Thoracic aorta (tissue), 2 donors: ENCODE results near the gene EVPL. TPM values are rescaled to one million over a fixed set of nuclear protein-coding genes. Genes with fewer than 3 reads are reported as not detected.

Source experiments
- ATAC-seq: fragments of 150-250 bp; one replicate; pipeline ENCODE4 v1.8.0; 2017; ENCODE audit warnings: low read depth; ENCODE audit not compliant: insufficient number of reproducible peaks, low FRiP score
- DNase-seq: peaks from one replicate; pipeline ENCODE4 v3.0.0-alpha.2; 2020; ENCODE audit warnings: low spot score
- H3K27ac ChIP-seq, 2 donors: fragments of 200-600 bp; sonication (generic); 1 replicate in 1 of 2; 2 replicates in 1 of 2; pipeline ENCODE4 v1.5.1; 2016; ENCODE audit warnings: mild to moderate bottlenecking in 2 of 2, moderate library complexity in 2 of 2
- H3K27me3 ChIP-seq: fragments of 200-600 bp; sonication (generic); replicated peaks from 2 replicates; pipeline ENCODE4 v1.6.0; 2016; ENCODE audit warnings: mild to moderate bottlenecking; ENCODE audit not compliant: insufficient read depth
- H3K36me3 ChIP-seq: fragments of 200-600 bp; sonication (generic); one replicate; pipeline ENCODE4 v1.5.1; 2016
- H3K4me1 ChIP-seq, 2 donors: fragments of 200-600 bp; sonication (generic); 1 replicate in 1 of 2; 2 replicates in 1 of 2; pipeline versions ENCODE4 v1.5.1 to v1.6.0; 2016; ENCODE audit warnings: low read depth in 2 of 2, mild to moderate bottlenecking in 1 of 2; ENCODE audit not compliant: control insufficient read depth in 1 of 2
- H3K4me3 ChIP-seq: fragments of 200-600 bp; sonication (generic); 2 replicates; pipeline ENCODE4 v1.5.1; 2016; ENCODE audit warnings: mild to moderate bottlenecking
- H3K9me3 ChIP-seq: fragments of 200-600 bp; sonication (generic); 2 replicates; pipeline ENCODE4 v1.5.1; 2016
- total RNA-seq, 2 donors: library from RNA; depleted of rRNA; stranded (reverse); fragments of >200 nt; gene quantifications; one replicate each; pipeline versions ENCODE4 v1.1.0 to v1.2.3, GENCODE V29; 2016
- TF ChIP-seq, protein P1 (sequence below): fragments of 200-600 bp; sonication (generic); IDR thresholded peaks from one replicate; pipeline ENCODE4 v1.5.1; 2019; ENCODE audit warnings: antibody characterized with exemption

EVPL gene
- total RNA-seq, 2 donors from 2014 or later: 1.4 to 1.6 TPM

DNA sequence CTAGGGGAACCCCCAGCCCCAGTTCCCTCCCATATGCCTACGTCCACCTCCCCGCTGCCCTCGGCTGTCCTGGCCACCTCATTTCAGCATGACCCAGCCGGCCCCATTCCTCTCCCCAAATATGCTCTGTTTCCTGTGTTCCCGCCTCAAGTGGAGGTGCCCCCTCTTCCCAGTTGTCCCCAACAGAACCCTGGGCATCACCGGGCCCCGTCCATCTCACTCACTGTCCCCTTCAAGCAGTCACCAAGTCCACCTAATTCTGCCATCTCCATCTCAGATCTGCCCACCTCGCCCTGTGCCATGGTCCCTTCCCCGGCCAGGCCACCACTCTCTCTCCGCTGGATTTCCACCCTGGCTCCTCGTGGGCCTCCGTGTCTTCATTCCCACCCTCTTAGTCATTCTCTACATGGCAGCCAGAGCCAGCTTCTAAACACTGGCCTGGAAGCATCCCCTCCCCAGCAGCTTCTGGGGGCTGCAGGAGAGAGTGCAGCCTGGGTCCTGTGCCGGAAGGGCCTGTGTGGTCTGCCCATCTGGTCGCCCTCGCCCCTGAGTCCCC, 13.7 kb downstream of the EVPL start:
- Histone ChIP-seq H3K27me3 (no peaks in the 10 kb centered on the region), H3K4me1 (no peaks in the 10 kb centered on the region), H3K4me3 (no peak overlapping the region), H3K36me3 (no peaks in the 10 kb centered on the region), H3K9me3 (no peaks in the 10 kb centered on the region), H3K27ac (no peak overlapping the region)
- ATAC-seq (no peak), DNase-seq (no peak)
- TF ChIP-seq, protein P1, sequence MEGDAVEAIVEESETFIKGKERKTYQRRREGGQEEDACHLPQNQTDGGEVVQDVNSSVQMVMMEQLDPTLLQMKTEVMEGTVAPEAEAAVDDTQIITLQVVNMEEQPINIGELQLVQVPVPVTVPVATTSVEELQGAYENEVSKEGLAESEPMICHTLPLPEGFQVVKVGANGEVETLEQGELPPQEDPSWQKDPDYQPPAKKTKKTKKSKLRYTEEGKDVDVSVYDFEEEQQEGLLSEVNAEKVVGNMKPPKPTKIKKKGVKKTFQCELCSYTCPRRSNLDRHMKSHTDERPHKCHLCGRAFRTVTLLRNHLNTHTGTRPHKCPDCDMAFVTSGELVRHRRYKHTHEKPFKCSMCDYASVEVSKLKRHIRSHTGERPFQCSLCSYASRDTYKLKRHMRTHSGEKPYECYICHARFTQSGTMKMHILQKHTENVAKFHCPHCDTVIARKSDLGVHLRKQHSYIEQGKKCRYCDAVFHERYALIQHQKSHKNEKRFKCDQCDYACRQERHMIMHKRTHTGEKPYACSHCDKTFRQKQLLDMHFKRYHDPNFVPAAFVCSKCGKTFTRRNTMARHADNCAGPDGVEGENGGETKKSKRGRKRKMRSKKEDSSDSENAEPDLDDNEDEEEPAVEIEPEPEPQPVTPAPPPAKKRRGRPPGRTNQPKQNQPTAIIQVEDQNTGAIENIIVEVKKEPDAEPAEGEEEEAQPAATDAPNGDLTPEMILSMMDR: no peak

DNA sequence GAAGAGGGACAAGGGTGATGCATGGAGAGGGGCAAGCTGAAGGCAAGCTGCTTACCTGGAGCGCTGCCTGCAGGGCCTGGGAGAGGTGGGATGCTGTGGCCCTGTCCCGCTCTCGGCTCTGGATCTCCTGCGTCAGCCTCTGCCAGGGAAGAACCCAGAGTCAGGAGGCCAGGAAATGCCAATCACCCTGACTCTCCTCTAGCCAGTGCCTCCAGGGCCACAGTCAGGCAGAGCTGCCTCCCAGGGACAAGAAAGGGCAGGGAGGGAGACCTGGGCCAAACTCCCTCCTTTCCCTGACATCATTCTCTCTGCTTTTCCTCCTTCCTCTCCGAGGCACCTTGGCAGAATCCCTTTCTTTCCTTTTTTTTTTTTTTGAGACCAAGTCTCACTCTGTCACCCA, 15.2 kb downstream of the EVPL start:
- no peak overlapping the region for H3K4me3 ChIP-seq
- no peak for DNase-seq
- ATAC-seq: no peak
- H3K36me3 ChIP-seq: no peaks in the 10 kb centered on the region
- H3K27ac ChIP-seq: no peak overlapping the region
- TF ChIP-seq, protein P1: no peak
- no peaks in the 10 kb centered on the region for H3K27me3 ChIP-seq
- no peaks in the 10 kb centered on the region for H3K9me3 ChIP-seq
- H3K4me1 ChIP-seq: no peaks in the 10 kb centered on the region

DNA sequence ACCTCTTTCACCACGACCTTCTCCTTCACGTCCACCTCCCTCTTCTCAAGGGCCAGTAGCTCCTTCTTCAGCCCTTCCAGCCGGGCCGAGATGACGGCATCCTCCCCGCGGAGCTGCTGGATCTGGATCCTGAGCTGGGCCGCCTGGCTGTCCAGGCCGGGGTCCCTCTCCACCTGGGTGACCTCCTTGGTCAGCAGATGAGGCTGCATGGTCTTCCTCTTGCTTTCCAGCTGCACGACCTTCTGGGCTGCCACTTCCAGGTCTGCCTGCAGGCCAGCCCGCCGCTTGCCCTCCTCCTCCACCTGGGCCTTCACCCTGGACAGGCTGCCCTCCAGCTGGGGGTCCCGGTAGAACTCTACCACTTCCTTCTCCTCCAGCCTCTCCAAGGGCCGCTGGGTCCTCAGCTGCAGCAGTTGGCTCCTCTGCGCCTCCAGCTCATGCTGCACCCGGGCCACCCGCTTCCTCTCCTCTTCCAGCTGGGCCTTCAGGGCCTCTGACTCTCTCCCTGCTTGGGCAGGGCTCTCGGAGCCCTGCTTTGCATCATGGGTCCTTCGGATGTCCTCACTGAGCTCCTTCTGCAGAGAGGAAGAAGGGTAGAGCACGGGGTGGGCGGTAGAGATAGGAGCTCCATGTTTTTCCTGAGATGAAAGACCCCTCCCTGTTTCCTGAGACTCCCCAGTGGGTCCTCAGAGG, 17.0 kb downstream of the EVPL start:
- no peaks in the 10 kb centered on the region for H3K9me3 ChIP-seq
- H3K36me3 ChIP-seq: no peaks in the 10 kb centered on the region
- TF ChIP-seq, protein P1: no peak
- H3K27me3 ChIP-seq: no peaks in the 10 kb centered on the region
- H3K4me3 ChIP-seq: no peak overlapping the region
- no peak overlapping the region for H3K27ac ChIP-seq
- ATAC-seq: no peak
- no peaks in the 10 kb centered on the region for H3K4me1 ChIP-seq
- no peak for DNase-seq

DNA sequence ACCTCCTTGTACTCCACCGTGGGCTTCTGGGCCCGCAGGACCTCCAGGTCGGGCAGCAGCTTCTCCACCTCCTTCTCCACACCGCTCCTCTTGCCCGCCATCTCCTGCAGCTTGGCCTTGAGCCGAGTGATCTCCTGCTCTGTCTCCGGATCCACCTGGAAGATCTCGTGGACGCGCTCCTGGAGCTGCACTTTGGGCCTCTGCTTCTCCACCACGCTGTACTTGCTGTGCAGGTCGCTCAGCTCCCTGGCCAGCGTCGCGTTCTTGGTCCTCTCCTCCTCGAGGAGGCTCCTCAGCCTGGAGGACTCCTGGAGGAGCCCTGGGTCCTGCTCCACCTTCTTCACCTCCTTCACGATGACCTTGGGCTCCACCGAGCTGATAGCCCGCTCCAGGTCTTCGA, 17.7 kb downstream of the EVPL start:
- ATAC-seq: no peak

DNA sequence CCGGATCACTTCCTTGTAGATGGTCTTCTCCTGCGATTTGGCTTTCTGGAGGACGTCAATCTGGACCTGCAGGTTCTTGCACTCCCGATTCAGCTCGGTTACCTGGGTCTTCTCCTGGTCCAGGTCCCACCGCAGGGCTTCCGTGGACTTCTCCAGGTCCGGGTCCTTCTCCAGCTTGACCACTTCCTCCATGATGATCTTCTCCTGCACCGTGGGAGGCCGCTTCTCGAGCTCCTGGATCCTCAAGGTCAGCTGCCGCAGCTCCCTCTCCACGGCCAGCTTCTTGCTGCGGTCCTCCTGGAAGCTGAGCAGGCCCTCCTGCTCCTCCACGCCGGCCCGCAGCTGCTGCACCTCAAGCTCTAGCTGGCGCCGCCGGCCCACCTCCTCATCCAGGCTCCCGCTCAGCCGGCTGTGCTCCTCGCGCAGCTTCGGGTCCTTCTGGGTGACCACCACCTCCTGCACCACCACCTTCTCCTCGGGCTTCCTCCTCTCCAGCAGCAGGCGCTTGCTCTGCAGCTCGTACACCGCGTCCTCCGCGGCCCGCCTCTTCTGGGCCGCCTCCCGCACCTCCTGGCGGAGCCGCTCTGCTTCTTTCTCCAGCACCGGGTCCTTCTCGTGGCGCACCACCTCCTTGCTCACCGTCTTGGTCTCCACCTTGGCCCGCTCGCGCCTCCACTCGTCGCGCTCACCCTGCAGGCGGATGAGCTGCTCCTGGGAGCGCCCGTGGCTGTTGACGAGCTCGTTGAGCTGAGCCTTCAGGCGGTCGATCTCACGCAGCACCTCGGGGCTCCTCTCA, 18.3 kb downstream of the EVPL start:
- no peak for DNase-seq

More for the DNA sequence above, 17.7 kb downstream of the EVPL start:
- no peaks in the 10 kb centered on the region for H3K27me3 ChIP-seq
- TF ChIP-seq, protein P1: no peak
- H3K4me1 ChIP-seq: no peaks in the 10 kb centered on the region
- no peaks in the 10 kb centered on the region for H3K9me3 ChIP-seq
- H3K36me3 ChIP-seq: no peaks in the 10 kb centered on the region
- no peak overlapping the region for H3K27ac ChIP-seq
- H3K4me3 ChIP-seq: no peak overlapping the region
- DNase-seq: no peak

More for the DNA sequence above, 18.3 kb downstream of the EVPL start:
- ATAC-seq: no peak
- Histone ChIP-seq H3K4me1 (no peaks in the 10 kb centered on the region), H3K27me3 (no peaks in the 10 kb centered on the region), H3K4me3 (no peak overlapping the region), H3K9me3 (no peaks in the 10 kb centered on the region), H3K36me3 (no peaks in the 10 kb centered on the region), H3K27ac (no peak overlapping the region)
- TF ChIP-seq, protein P1: no peak
